Smooth muscle cell (in vitro differentiated cells): Measurements from ENCODE around the gene AHSA1. TPM values are rescaled to one million over a fixed set of nuclear protein-coding genes. Genes with fewer than 3 reads are reported as not detected.

Experiments used
- DNase-seq: peaks from one replicate; lab custom pipeline; 2025; ENCODE audit not compliant: unreplicated experiment; lab: John Stamatoyannopoulos, UW
- H2AFZ ChIP-seq: fragments of 200-600 bp; sonication (generic); 2 replicates; pipeline ENCODE4 v1.6.0; 2016; ENCODE audit warnings: antibody characterized with exemption, low read depth, mild to moderate bottlenecking
- H3F3A ChIP-seq: fragments of 200-600 bp; sonication (generic); 2 replicates; pipeline ENCODE4 v1.6.0; 2017; ENCODE audit warnings: antibody characterized with exemption, low read depth
- H3K27ac ChIP-seq: fragments of 200-600 bp; sonication (generic); 2 replicates; pipeline ENCODE4 v1.5.1; 2016; ENCODE audit warnings: low read depth, mild to moderate bottlenecking
- H3K27me3 ChIP-seq: fragments of 200-600 bp; sonication (generic); 2 replicates; pipeline ENCODE4 v1.6.1; 2016; ENCODE audit warnings: low read depth, mild to moderate bottlenecking
- H3K36me3 ChIP-seq: fragments of 200-600 bp; sonication (generic); 2 replicates; pipeline ENCODE4 v1.5.1; 2016; ENCODE audit warnings: low read depth
- H3K4me1 ChIP-seq: fragments of 200-600 bp; sonication (generic); 2 replicates; pipeline ENCODE4 v1.5.1; 2016; ENCODE audit warnings: low read depth
- H3K4me2 ChIP-seq: fragments of 200-600 bp; sonication (generic); 2 replicates; pipeline ENCODE4 v1.6.0; 2016; ENCODE audit warnings: mild to moderate bottlenecking
- H3K4me3 ChIP-seq: fragments of 200-600 bp; sonication (generic); 2 replicates; pipeline ENCODE4 v1.5.1; 2016; ENCODE audit warnings: mild to moderate bottlenecking
- H3K79me2 ChIP-seq: fragments of 200-600 bp; sonication (generic); 2 replicates; pipeline ENCODE4 v1.6.0; 2016; ENCODE audit warnings: low read depth, mild to moderate bottlenecking
- H3K9ac ChIP-seq: fragments of 200-600 bp; sonication (generic); 2 replicates; pipeline ENCODE4 v1.6.0; 2016; ENCODE audit warnings: low read depth
- H3K9me3 ChIP-seq: fragments of 200-600 bp; sonication (generic); replicated peaks from 2 replicates; pipeline ENCODE4 v1.5.1; 2016; ENCODE audit warnings: low read depth
- H4K20me1 ChIP-seq: fragments of 200-600 bp; sonication (generic); 2 replicates; pipeline ENCODE4 v1.6.0; 2016; ENCODE audit warnings: low read depth
- CTCF ChIP-seq: fragments of 200-600 bp; sonication (generic); IDR thresholded peaks from 2 replicates; pipeline ENCODE4 v1.5.1; 2017; ENCODE audit warnings: borderline replicate concordance, mild to moderate bottlenecking, antibody characterized with exemption; ENCODE audit not compliant: insufficient read depth, poor library complexity, severe bottlenecking
- WGBS: methylation state at CpG from one replicate; pipeline ENCODE4 v1.1.7; 2016; ENCODE audit warnings: low lambda C conversion rate; 5-methylcytosine and 5-hydroxymethylcytosine counted together
- polyA plus RNA-seq: library from polyadenylated mRNA; unstranded; fragments of >200 nt; fragmentation: Nextera tagmentation; extraction: Ambion mirVana; gene quantifications from 2 replicates; pipeline ENCODE4 v1.2.1, GENCODE V29; 2016
- total RNA-seq: library from RNA; depleted of rRNA; stranded (reverse); fragments of >200 nt; gene quantifications from 2 replicates; pipeline ENCODE4 v1.2.3, GENCODE V29; 2014

AHSA1 gene
- total and polyA plus RNA-seq, 2 experiments from 2014 or later = 88.5 to 92.8 TPM

DNA sequence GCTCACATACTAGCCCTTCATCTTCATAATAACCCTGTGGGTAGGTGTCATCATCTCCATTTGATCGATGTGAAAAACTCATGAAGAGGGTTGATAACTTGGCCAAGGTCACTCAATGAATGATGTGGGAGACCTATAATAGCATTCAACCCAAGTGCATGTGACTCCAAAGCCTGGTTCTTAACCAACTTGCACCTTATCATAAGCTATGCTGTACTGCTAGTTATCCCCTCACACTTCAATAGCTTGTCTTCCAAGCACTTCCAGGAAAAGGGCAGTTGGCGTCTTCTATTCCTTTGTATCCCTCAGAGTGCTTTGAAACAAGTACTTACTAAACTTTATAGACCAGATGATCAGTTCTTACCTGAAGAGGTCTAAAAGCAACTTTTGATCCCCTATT, 15.7 kb upstream of the AHSA1 start:
- H3F3A ChIP-seq = no peaks in the 10 kb centered on the region
- peaks cover 14% of the 10 kb centered on the region for H3K36me3 ChIP-seq
- H3K4me1 ChIP-seq = no peaks in the 10 kb centered on the region
- TF ChIP-seq CTCF = no peak
- no peak overlapping the region for H2AFZ ChIP-seq
- no peaks in the 10 kb centered on the region for H4K20me1 ChIP-seq
- no peak overlapping the region for H3K9ac ChIP-seq
- 98% methylated on average over 2 of the region's 2 CpGs for WGBS
- no peak overlapping the region for H3K4me3 ChIP-seq
- H3K27me3 ChIP-seq = no peaks in the 10 kb centered on the region
- no peak for DNase-seq
- H3K4me2 ChIP-seq = no peak overlapping the region
- no peak overlapping the region for H3K27ac ChIP-seq
- H3K79me2 ChIP-seq = no peaks in the 10 kb centered on the region
- no peaks in the 10 kb centered on the region for H3K9me3 ChIP-seq

DNA sequence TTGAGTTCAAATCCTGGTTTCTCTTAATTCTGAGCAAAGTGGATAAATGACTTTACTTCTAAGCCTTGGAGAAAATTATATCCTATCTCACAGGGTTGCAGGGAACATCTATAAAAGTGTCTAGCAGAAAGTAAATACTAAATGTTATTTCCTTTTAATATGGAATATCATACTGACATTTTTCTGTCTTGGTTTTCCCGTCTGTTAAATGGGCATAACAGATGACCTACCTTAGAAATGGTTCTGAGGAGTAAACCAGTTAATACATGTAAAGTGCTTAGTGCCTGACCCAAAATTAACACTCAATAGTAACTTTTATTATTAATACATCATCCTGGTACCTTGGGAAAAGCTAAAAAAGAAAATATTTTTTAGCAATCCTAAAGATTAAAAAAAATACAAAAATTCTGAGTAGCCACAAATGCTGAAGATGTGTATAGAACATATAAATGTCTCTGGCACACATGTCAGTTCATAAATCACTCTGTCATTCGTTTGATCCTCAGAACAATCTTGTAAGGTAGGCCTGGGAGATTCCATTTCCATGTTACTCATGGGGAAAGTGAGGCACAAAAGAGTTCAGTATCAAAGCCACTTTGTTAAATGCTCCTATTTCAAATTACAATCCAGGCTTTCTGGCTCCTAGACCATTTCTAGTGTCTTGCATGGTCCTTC, 1.8 kb upstream of the AHSA1 start:
- no peak for TF ChIP-seq CTCF
- WGBS = 84% methylated on average over 2 of the region's 2 CpGs
- Histone ChIP-seq H3K4me1 (peaks cover 9% of the 10 kb centered on the region), H4K20me1 (peaks cover 17% of the 10 kb centered on the region), H3F3A (no peaks in the 10 kb centered on the region), H3K4me3 (peak overlapping the region; percentile 77), H3K27ac (no peak overlapping the region), H3K79me2 (peaks cover 45% of the 10 kb centered on the region), H3K27me3 (no peaks in the 10 kb centered on the region), H3K36me3 (no peaks in the 10 kb centered on the region), H2AFZ (no peak overlapping the region), H3K4me2 (peak overlapping the region; percentile 83), H3K9me3 (no peaks in the 10 kb centered on the region), H3K9ac (peak overlapping the region; percentile 75)
- DNase-seq = no peak

GRCh38 chr14:77457115-77457521, 775 bp upstream of the AHSA1 start:
- DNase-seq = no peak
- WGBS = 2% methylated on average over 18 of the region's 18 CpGs
- peaks cover 9% of the 10 kb centered on the region for H3K4me1 ChIP-seq

More at GRCh38 chr14:77457115-77457521, 775 bp upstream of the AHSA1 start:
- no peak for TF ChIP-seq CTCF
- H4K20me1 ChIP-seq = peaks cover 17% of the 10 kb centered on the region
- no peaks in the 10 kb centered on the region for H3F3A ChIP-seq
- peak overlapping the region; percentile 46 for H3K27ac ChIP-seq
- H3K27me3 ChIP-seq = no peaks in the 10 kb centered on the region
- peak overlapping the region; percentile 75 for H3K9ac ChIP-seq
- peaks cover 45% of the 10 kb centered on the region for H3K79me2 ChIP-seq
- peak overlapping the region; percentile 83 for H2AFZ ChIP-seq
- H3K9me3 ChIP-seq = no peaks in the 10 kb centered on the region
- peak overlapping the region; percentile 83 for H3K4me2 ChIP-seq
- H3K36me3 ChIP-seq = no peaks in the 10 kb centered on the region
- H3K4me3 ChIP-seq = peak overlapping the region; percentile 77
